GM12872 (cell line): ENCODE results near the gene HRK.

Experiments used
- CTCF ChIP-seq: IDR thresholded peaks from 3 replicates; pipeline ENCODE4 v1.5.1; 2011; ENCODE audit warnings: low read depth, mild to moderate bottlenecking, low read length, moderate library complexity; ENCODE audit not compliant: insufficient read depth

Gene HRK

GRCh38 chr12:116835484-116835883 is 45.8 kb downstream of the HRK start:
- TF ChIP-seq CTCF = no peak

GRCh38 chr12:116833474-116833873 is 47.8 kb downstream of the HRK start:
- TF ChIP-seq CTCF = no peak

- TF ChIP-seq CTCF = no peak
These were observed 48.9 kb downstream of the HRK start for GRCh38 chr12:116832353-116832752.

GRCh38 chr12:116827432-116827831 is 53.8 kb downstream of the HRK start:
- TF ChIP-seq CTCF = no peak

- no peak for TF ChIP-seq CTCF
These were observed 60.0 kb downstream of the HRK start for GRCh38 chr12:116821291-116821690.

GRCh38 chr12:116820064-116820656 is 61.1 kb downstream of the HRK start:
- TF ChIP-seq CTCF = no peak

GRCh38 chr12:116818948-116819832 is 62.1 kb downstream of the HRK start:
- no peak for TF ChIP-seq CTCF
